HG03095 (cell line): ENCODE measurements around the gene FKBP5.

Experiments
- ATAC-seq: cut with Tn5 transposase; IDR thresholded peaks from one replicate; pipeline ENCODE4 v1.9.1; 2021; ENCODE audit warnings: moderate library complexity; ENCODE audit not compliant: unreplicated experiment

FKBP5 gene

DNA sequence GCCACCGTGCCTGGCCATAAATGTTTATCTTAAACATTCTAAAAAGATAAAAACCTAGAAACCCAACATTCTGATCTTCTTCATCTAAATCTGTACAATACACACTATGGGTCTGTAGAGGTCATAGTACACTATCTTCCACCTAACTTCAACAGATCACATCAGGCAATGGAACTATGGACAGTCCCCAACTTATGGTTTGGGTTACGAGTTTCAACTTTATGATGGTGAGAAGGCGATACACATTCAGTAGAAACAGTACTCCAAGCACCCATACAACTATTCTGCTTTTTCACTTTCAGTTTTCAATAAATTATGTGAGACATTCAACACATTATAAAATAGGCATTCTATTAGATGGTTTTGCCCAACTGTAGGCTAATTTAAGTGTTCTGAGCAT, 23.1 kb downstream of the FKBP5 start:
- ATAC-seq, result no peak

DNA sequence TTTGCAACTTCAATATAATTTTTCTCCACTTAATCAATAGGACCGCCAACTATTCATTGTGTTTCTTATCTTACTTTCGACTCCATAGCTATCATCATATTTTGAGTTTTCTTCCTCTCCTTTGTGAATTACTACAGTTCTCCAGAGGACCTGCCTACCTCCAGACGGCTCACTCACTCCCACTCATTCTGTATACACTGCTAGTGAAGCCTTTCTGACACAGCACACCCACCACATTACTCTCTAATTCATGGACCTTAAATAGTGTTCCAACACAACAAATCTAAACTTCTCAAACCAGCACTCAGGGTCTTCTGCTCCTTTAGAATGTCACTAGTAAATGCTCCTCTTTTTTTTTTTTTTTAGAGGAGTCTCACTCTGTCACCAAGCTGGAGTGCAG, 23.8 kb downstream of the FKBP5 start:
- ATAC-seq, result no peak

DNA sequence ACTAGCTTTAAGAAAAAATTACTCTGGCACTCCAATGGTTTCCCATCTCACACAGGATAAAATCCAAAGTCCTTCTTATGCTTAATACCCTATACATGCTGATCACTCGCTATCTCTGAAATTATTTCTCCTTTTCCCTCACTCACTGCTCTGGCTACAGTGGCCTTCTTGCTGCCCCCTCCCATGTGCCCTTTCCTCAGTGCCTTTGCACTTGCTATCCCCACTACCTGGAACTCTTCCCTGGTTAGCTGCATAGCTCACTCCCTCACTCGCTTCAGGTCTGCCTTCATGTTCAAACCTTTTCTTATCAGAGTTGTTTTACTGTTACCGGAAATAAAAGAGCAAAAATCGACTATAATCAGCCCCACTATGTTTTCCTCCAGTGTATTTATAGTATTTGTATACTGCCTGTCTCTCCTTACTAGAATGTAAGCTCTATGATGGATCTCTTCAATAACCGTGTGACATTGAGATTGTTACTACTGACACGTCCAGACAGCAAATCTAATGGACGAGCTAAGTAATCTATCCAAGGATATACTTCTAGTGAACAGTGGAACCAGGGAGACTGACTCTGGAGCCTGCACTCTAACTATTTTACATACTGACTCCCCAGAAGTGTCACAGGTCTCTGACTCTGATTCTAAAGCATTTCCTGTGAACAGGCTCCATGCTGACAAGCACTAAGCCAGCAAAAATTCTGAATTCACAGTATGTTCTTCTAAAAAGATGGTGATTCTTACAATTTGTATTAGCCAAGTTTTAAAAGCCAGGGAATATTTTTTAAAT, 25.1 kb downstream of the FKBP5 start:
- ATAC-seq, result no peak

DNA sequence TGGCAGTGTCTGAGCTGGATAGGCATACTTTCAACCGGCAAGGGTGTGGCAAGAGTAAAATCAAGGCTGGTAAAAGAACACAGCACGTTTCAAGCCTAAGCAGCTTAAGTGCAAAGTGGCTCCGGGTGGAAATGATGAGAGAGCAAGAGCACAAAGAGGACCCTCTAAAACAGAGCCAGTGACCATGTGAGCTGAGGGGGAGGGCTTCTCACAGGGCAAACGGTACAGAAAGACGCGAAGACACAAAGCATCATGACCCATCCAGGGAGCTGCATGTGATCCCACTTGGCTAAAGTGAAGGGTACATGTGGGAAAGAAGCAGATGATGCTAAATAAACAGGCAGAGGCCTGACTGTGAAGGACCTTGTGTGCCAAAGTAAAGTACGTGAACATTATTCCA, 25.7 kb downstream of the FKBP5 start:
- no peak for ATAC-seq

DNA sequence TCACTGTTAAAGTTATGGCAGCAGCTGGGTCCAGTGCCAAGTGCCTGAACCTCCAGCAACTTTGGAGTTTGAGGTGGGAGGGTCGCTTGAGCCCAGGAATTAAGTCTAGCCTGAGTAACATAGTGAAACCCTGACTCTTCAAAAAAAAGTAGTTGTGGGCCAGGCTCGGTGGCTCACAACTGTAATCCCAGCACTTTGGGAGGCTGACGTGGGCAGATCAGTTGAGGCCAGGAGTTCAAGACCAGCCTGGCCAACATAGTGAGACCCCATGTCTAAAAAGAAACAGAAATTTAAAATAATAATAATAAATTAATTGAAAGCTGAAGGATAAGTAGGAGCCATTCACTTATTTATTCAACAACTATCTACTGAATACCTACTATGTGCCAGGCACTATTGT, 33.8 kb downstream of the FKBP5 start:
- ATAC-seq, result no peak

DNA sequence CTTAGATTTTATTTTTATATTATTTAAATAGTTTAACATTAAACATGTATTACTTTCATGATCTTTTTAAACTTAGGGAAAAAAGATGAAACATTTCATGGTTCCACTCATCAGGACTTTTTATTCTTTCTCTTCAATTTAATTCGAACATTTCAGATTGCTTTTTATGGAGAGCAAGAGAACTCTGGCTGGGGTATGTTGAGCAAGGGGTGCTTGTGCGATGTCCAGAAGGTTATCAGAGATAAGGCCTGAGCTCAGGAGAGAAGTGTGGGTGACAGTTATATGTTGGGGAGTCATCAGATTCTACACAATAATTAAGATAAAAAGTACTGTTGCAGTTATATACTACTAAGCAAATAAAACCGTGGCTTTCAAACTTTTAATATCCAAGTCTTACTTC, 37.5 kb downstream of the FKBP5 start:
- ATAC-seq, result no peak

DNA sequence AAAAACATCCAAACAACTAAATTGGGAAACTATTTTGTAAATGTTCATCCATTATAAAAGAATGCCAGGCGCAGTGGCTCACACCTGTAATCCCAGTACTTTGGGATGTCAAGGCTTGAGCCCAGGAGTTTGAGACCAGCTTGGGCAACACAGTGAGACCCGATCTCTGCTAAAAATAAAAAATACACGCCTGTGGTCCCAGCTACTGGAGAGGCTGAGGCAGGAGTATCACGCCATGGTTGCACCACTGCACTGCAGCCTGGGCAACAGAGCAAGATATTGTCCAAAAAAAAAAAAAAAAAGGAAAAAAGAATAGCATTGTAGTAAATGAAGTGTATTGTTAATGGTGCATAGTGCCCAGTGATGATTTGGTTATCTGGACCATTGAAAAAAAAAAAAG, 38.7 kb downstream of the FKBP5 start:
- ATAC-seq, result no peak

DNA sequence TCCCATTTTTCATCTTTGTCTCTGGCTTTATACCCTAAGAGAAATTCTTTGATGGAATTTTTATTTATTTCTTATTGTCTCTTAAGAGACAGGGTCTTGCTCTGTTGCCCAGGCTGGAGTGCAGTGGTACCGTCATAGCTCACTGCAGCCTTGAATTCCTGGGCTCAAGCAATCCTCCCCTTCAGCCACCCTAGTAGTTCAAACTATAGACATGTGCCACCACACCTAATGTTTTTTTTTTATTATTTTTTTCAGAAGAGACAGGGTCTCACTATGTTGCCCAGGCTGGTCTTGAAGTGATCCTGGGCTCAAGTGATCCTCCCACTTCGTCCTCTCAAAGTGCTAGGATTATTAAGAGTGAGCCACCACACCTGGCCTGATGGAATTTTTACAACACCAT, 40.5 kb downstream of the FKBP5 start:
- no peak for ATAC-seq

DNA sequence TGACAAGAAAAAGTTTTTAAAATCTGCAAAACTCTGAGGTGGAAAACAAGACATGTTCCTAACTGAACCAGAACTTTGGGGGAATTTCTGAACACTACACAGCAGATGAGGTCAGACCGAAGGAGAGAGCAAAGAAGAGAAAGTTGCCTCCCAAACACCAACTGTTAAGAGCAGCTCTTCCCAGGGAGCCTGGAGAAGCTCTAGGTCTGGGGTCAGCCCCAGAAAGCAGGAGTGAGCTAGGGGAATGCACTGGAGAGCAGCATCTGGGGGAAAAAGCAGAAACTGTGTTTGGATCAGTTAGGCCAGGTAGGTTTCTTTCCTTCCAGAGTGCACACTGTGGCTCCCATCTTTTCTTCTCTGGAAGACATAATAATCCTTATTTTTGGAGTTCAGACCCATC, 41.3 kb downstream of the FKBP5 start:
- ATAC-seq, result no peak

DNA sequence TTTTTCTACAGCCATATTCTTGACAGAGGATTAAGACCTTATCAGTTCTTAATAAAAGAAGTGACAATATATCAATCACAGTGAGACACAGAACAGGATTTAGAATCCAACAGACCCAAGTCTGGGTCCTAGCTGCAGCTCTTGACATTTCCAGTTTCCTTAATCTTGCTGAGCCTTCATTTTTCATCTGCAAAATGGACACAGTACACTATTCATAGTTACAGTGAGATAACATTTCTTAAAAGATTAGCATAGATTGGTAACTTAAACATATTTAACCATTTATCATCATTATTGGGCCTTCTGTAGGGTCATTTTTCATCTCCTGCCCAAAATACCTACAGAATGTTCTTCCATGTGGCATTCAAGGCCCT, 45.6 kb downstream of the FKBP5 start:
- no peak for ATAC-seq

DNA sequence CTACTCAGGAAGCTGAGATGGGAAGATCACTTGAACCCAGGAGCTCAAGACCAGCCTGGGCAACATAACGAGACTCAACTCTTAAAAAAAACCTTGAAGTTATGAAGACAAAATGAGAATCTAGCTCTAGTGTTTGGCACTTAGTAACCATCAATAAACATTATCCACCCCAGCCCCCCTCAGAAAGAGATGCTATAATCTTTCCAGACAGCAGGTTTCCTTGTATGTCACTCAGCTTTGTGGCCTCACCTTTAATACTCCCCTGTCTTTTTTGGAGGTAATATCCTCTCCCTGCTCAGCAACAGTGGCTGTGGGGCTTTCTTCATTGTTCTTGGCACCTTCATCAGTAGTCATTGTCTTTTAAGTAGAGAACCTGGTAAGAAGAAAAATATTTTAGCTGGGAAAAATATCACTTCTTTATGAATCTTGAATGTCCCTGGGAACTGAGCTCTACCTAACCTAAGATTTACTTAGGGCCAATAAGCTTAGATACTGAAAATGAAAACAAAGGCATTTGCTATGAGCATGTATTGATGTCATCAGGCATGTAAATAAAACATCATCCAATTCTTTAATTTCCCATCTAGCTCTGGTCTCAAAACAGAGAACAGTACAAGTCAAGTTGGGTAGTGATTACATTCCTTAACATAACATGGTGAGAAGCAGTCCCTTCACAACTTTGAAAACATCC, 46.1 kb downstream of the FKBP5 start:
- ATAC-seq, result no peak

DNA sequence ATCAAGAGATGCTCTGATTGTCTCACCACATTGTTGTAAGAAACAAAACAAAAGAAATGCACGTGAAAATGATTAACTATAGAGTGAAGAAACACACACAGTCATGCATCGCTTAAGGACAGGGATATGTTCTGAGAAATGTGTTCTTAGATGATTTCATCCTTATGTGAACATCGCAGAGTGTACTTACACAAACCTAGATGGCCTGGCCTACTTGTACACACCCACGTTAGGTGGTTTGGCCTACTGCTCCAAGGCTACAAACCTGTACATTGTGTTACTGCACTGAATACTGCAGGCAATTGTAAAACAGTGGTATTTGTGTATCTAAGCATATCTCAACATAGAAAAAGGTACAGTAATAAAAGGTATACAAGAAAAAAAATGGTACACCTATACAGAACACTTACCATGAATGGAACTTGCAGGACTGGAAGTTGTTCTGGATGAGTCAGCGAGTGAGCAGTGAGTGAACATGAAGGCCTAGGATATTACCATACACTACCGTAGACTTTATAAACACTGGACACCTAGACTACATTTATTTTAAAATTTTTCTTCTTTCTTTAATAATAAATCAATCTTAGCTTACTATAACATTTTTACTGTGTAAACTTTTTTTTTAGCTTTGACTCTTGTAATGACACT, 48.6 kb downstream of the FKBP5 start:
- ATAC-seq, result no peak

DNA sequence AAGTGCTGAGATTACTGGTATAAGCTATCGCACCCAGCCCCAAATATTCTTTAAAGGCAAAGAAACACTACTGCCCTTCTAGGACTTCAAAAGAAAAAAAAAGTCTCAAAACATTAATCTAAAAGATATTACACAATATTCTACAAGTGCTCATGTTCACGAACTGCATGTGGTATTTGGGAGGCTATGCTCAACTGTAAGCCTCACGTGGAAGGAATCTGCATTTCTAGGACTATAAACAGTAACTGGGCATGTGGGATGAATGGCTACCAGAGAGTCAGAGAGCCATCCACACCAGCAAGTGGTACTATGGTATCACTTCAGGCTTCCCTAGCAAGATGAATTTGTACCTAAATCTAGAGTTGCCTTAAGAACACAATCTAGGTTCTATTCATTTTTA, 50.0 kb downstream of the FKBP5 start:
- ATAC-seq, result no peak

DNA sequence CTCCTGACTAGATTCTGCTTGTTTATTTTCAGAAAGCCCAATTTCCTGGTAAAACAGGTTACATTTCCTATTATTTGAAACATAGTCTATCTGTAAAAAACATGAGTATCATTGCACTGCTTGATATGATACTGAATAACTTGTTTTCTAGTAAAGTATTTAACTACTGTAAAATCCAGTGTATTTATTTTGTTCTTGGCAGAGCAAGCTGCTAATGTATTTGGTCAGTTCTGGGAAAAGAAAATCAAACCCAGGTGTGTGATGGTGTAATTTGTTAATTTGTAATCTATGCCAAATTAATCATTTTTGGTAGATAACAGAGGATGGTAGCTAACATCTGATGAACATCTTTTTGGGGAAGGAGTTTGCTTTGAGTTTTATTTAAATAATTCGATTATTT, 50.8 kb downstream of the FKBP5 start:
- ATAC-seq, result no peak

DNA sequence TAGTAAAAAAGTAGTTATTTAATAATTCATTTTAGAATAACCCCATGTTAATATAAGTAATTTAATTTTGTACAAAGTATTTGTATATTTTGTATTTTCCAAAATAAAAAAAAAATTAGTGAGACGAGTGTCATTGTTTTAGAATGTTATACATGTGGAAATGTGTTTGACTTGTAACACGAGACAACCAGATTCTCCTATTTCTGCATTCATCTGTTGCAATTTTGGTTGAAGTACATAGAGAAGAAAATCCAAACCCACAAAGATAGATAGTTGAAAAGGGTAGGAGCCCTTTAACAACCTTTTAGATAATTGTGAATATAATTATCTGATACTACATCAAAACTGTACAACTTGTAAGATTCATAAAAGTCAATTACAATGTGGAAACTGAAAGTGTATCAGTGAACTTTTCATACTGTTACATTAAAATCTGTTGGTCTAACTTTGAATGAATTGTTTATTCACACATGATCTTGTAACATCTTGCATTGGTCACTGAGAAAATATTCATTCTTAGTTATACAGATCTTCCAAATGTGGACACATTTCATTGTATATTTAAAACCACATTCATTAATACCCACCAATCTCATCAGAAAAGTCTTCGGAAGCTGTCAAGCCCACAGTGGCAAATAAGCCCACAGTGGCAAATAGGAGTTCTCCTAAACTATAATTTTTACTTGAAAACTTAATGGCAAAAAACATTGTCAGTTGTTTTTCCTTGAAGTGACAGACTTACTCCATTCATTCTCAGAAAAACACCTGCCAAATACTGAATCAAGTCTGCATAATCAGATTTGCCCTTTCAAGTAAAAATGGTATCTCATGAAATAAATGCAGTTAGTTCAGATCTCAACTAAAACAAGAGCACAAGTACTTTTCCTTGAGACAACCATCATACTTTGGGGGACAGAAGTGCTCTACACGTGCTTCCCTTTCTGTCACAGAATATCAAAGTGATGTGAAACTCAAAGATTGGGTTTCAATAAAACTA, 52.8 kb downstream of the FKBP5 start:
- ATAC-seq, result no peak

DNA sequence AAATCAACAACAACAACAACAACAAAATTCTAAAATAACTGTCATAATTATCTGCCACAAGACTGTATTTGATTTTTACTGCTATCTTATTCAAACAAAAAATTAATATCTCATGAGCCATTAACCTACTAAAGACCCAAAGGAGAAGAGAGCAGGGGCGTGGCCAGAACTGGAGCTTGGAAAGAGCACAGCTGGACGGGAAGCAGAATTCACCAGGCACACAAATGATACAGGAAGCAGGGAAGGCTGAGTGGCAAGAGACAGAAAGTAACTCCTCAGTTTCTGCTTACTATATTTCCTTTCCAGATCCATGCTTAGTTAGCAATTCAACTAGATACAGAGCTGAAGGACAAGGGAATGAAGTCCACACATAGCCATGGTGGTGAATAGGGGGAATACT, 54.4 kb downstream of the FKBP5 start:
- no peak for ATAC-seq

DNA sequence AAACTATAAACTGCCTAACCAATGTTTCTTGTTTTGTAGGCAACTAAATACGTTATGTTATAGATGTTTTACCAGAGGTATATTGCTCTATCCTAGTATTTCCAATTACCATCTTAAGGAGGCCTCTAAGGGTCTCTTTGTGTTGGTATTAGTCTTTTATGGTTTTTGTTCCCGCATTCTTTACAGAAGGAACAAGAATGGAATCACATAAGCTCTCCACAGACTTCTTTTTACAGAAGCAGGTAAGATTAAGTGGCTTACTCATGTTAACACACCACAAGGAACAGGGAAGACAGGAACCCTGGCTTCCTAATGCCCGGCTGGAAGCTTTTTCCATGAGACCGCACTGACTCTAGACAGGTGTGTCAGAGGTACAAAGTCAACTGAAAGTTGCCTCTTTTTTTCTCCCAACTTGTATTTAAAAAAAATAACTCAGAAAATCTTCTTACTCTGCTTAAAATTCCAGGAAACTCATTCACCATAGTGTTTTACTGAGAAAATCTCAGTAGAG, 55.1 kb downstream of the FKBP5 start:
- ATAC-seq, result no peak

DNA sequence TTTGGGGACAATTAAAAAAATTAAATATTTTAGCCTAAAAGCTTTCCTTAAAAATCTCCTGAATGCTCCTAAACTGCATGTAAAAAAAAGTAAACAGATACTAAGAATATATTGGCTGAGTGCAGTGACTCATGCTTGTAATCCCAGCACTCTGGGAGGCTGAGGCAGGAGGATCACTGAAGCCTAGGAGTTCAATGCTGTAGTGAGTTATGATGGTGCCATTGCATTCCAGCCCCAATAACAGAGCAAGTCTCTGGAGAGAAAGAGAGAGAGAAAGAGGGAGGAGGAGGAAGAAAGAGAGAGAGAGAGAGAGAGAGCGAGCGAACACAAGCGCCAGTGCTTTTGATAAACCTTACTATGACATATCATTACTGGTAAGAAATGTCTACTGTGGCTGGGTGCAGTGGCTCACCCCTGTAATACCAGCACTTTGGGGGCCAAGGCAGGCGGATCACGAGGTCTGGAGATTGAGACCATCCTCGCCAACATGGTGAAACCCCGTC, 58.8 kb downstream of the FKBP5 start:
- ATAC-seq, result no peak

DNA sequence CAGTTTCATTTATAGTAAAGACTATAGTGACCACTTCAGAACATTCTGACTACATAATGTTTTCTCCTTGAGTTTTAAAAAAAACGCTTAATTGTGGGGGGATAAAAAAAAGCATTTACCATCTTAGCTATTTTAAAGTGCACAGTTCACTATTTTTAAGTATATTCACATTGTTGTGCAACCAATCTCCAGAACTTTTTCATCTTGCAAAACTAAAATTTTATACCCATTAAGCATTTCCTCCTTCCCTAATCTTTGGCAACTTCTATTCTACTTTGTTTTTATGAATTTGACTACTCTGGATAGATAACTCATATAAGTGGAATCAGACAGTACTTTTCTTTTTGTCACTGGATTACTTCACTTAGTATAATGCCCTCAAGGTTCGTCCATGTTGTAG, 62.3 kb downstream of the FKBP5 start:
- ATAC-seq, result no peak

DNA sequence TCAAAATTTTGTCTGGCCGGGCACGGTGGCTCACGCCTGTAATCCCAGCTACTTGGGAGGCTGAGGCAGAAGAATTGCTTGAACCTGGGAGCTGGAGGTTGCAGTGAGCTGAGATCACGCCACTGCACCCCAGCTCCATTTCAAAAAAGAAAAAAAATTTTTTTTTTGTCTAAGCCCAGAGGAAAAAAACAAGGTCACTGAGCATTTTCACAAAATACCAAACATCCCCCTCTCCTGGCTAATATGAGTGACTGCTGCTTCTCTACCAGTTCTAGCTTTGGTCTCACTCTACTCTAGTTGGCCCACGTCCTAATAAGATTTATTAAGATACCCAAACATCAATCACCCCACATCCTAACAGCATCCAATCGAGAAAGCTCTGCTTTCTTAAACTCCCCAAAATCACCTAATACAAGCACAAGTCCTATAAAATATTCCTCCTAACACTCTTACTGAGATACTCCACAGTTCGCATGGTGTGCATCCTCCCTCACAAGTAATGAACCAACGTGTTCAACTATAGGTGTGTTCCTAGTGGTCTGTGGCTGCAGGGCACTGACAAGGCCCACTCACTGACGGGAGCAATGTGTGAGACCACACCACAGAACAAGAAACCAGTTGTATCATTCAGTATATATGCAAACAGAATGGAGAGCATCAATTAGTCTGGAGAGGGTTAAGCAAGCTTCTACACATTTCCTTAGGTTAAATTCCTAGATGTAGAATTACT, 64.2 kb downstream of the FKBP5 start:
- ATAC-seq, result no peak
